HG02973 (cell line): ENCODE results near the gene PDILT.

Experiments used
- ATAC-seq: cut with Tn5 transposase; IDR thresholded peaks from one replicate; pipeline ENCODE4 v1.9.1; 2021; ENCODE audit warnings: moderate library complexity; ENCODE audit not compliant: unreplicated experiment

The PDILT gene

DNA sequence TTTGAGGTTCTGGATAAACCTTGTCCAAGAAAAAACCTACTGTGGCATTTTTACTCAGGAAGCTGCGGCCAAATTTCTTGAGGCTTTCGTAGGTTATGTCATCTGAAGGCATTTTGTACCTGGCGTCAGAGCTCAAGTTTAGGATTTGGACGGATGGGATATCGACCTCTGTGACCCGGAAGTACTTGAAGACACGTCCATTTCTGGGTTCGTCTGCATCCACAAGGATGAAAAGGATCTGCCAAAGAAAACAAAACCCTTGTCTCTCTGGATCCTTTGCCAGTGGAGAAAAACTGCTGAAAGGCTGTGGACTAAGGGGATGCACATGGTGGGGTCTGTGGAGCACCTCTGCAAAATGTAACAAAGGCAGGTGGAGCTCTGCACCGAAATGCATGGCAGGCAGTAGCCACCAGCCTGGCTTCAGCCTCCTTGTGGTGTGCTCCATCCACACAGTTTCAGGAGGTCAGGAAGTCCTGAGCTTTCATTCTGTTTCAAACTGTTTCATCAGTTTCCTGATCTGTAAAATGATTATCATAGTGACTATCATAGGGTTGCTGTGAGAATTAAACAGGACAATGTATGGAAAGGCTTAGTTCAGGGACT, 35.0 kb downstream of the PDILT start:
- no peak for ATAC-seq

DNA sequence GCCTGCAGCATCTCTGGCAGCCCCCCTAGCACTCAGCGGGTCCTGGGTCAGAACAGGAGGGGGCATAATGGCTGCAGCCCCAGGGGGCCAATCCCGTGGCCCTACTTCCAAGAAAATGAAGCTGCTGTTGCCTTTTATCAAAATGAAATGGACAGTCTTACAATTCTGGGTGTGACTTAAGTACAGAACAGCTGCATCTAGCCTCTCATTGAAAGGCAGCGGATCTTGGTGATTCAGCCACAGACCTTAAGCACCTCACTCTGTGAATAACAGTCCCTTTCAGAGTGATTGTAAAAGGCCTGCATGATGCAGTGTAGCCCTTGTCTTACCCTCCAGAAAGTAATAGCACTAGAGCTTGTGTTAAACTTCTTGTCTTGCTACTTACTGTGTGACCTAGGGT, 40.5 kb downstream of the PDILT start:
- ATAC-seq, result no peak

DNA sequence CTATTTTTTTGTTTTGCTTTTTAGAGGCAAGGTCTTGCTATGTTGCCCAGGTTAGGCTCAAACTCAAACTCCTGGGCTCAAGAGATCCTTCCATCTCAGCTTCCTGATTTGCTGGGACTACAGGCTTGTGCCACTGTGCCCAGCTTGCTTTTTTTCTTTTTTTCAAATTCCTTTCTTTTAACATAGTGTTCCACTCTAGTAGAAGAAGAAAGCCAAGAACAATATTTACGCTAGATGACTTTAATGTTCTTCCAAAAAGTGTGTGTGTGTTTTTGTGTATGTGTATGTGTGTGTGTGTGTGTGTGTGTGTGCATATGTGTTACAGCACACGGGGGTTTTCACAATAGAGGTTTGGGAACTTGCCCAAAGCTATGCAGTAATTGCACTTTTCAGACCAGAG, 41.3 kb downstream of the PDILT start:
- no peak for ATAC-seq

GRCh38 chr16:20359997-20360396, 44.5 kb downstream of the PDILT start:
- ATAC-seq, result no peak

DNA sequence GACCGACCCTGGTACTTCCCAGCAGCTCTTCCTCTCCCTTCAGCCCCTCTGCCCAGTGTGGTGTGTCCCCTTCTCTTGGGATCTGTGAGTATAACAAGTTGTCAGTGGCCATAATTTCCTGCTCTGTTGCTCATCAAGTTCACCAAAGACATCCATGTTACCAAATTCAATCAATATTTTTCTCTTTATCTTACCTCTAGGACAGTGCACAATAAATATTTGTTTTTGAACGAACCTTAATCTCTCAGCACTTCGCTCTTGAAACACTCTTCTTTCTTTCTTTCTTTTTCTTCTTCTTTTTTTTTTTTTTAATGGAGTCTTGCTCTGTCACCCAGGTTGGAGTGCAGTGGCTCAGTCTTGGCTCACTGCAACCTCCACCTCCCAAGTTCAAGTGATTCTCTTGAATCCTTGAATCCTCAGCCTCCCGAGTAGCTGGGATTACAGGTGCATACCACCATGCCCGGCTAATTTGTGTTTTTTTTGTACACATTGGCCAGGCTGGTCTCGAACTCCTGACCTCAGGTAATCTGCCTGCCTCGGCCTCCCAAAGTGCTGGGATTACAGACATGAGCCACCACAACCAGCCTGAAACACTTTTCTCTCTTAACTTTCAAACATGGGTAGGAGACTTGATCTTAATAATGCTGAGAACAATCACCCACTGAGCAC, 49.3 kb downstream of the PDILT start:
- ATAC-seq, result no peak

GRCh38 chr16:20353379-20353778, 51.2 kb downstream of the PDILT start:
- ATAC-seq, result no peak

DNA sequence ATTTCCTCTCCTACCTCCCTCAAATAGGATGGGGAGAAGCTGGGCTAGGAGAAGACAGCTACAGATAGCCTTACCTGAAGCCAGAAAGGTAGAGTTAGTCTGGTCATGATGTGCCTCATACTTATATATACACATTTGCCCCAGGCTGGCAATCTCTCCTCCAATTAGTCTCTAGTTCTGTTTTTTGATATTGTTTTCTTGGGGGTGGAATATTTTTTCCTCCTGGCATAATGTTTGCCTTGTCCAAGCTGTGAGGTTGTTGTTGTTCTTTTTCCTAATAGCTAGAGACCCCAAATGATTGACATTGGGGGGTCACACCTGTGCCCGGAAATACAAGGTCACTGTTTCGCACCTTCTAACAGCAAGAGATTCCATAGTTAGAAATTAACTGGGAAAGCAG, 51.9 kb downstream of the PDILT start, which contains the start of gene UMOD:
TSS of gene UMOD (minus strand) at position 101 of the 400 bp plus-strand sequence. CDS start 1,978 bp downstream, outside the sequence.
- no peak for ATAC-seq

DNA sequence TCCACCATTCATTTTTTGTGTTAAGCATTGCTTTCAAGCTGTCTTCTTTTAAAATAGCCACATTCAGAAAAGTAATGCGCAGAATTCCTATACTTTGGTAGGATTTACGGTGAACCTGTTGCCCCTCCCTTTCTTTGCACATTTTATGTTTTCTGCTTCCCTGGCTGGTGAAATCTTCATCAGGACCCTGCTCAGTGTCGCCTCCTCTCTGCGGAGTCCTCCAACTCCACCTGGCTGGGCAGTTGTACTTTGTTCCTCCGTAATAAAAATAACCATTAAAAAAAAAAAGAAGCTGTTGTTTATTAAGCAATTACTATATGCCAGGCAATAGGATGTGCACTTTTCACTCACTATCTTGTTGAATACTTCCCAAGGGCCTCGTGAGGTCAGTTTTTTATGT, 54.9 kb downstream of the PDILT start:
- ATAC-seq, result no peak

DNA sequence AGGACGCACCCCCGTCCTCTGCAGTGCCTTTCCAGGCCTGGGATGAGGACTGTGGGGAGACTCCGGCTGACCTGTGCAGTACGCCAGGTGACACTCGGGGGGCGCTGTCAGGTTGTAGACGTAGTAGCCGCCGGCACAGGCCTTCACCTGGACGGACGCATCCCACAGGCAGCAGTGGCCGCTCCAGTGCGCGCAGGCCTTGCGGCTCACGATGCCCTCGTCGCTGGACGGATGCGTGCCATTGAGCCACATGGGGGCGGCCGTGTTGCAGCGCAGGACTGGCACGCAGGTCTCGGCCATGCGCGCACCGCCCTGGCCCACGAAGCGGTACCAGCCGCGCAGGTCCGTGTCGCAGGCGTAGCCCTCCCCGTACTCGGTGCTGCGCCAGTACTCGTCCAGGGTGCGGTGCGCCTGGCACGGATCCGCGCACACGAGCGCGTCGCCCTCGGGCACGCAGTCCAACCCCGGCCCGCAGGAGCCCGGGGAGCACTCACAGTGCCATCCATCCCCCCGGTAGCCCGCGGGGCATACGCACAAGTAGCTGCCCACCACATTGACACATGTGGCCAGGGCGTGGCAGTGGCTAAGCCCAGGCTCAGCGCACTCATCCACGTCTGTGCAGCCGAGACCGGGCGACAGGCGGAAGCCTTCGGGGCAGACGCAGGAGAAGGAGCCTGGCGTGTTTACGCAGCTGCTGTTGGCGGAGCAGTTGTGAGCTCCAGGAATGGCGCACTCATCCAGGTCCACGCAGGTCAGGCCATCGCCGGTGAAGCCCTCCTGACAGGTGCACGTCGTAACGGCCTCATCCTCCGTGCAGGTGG, 56.0 kb downstream of the PDILT start:
- ATAC-seq, result no peak

GRCh38 chr16:20347666-20348364, 56.7 kb downstream of the PDILT start:
- no peak for ATAC-seq

- ATAC-seq, result no peak
These were observed 59.9 kb downstream of the PDILT start for GRCh38 chr16:20344611-20345010.

- no peak for ATAC-seq
These were observed 64.8 kb downstream of the PDILT start for GRCh38 chr16:20339744-20340143.

DNA sequence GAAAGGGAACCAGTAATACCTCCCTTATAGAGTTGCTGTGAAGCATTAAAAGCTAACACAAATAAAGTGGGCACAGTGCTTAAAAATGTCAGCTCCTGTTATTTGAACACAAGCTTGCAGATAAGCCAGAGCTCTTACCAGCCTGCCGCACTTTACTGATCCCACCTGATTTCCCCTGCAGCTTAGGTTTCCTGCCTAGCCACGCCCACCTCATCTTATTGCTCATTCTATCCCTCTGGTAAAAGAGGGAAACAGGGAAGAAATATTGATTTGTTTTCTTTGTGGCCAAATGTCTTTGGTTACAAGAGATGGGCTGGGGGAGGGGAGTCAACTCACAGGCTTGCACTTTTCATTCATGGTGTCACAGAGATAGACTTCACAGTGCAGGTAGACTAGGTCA, 67.6 kb downstream of the PDILT start:
- ATAC-seq, result no peak

GRCh38 chr16:20334396-20334795, 70.1 kb downstream of the PDILT start:
- ATAC-seq, result no peak

DNA sequence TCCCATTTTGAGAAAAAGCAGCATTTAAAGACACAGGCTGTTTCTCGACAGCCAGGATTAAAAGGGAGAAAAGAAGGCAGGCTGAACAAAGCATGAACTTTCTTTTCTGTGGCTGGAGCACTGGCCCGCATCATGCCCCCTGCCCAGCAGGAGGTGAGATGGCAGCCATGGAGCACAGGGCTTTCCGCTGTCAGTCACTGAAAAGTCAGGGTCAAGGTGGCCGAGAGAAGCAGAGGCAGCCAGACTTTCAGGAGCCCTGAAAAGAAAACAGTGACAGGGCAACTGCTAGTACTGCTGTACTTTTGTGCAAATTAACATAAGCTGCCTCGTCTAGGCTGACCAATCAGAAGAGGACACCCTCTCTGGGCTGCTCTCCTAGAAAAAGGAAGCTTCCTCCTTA, 71.4 kb downstream of the PDILT start:
- no peak for ATAC-seq

GRCh38 chr16:20332411-20332810, 72.1 kb downstream of the PDILT start:
- no peak for ATAC-seq

DNA sequence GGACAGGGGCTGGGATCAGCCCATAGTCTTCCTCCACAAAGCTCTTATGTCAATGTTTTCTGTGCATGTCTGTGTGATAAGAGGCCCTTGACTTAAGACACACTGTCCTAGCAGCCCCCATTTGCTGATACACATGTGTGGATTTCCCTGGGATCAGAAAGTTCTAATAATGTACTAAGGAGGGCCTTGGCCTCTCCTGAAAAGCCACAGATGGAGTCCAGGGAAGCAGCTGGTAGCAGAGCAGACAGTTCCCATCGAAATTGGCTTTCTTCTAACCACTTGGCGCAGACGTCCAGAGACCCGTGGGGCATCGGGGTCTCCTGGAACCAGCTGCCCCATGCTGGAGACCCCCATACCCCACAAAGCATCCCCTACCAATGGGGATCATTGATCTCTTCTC, 72.9 kb downstream of the PDILT start:
- ATAC-seq, result no peak

DNA sequence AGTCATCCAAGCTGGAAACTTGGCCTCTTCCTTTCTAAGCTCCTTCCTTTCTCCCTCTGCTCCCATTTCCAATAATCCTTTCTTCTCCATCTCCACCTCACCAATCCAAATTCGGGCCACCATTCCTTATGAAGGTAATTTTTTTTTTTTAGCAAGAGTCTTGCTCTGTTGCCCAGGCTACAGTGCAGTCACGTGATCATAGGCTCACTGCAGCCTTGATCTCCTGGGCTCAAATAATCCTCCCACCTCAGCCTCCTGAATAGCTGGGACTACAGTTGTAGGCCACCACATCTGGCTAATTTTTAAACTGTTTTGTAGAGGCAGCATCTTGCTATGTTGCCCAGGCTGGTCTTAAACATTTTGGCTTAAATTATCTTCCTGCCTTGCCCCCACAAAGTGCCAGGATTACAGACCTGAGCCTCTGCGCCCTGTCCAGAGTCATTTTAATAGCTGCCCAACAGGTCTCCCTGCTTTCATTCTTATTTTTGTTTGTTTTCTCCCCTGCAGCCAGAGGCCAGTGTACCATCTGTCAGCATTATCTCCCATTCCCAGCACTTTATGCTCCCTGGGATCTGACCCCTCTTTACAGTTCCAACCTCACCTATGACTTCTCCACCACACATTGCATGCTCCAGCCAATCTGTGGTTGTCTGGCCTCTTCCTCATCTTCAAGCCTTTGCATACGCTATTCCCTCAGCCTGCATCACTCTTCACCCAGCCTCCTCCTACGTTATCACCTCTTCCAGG, 75.0 kb downstream of the PDILT start:
- ATAC-seq, result no peak

GRCh38 chr16:20327444-20328041, 77.0 kb downstream of the PDILT start, which contains the start of gene GP2:
GP2 (minus strand) TSS chr16:20327513; CDS start chr16:20326431, 1,082 bp downstream.
- ATAC-seq, result no peak

GRCh38 chr16:20326321-20326720, 78.2 kb downstream of the PDILT start:
- no peak for ATAC-seq
